GM12865 (cell line): Measurements from ENCODE around the gene SLC17A1.

Experiments
- DNase-seq: peaks from one replicate; pipeline ENCODE4 v3.0.0; 2010; ENCODE audit warnings: low read depth
- H3K4me3 ChIP-seq: 2 replicates; pipeline ENCODE4 v1.5.1; 2011; ENCODE audit warnings: mild to moderate bottlenecking, low read depth, low read length, control low read depth
- CTCF ChIP-seq: IDR thresholded peaks from 2 replicates; pipeline ENCODE4 v1.5.1; 2011; ENCODE audit warnings: low read length, control low read depth, low read depth, inconsistent platforms; ENCODE audit not compliant: insufficient read depth; ENCODE audit errors: missing control alignments

SLC17A1 gene

DNA sequence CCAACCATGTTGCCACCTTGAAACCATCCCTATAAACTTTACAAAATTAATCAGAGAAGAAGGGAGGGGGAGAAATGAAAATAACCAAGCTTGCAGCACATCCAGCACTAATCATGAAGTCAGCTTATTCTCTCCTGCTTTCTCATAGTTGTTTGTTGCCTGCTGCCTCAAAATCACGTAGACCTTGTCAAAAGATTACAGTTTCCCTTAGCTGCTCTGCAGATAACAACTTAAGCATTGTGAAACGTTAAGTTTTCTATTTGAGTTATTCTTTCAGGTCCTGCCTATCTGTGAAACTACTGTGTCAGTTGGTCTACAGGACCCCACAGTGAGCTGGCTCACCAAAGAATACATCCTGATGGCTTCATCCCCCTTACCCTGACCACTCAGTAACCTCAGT, 44.4 kb downstream of the SLC17A1 start:
- peak; percentile 1 for DNase-seq
- TF ChIP-seq CTCF: no peak

GRCh38 chr6:25781134-25781533, 50.7 kb downstream of the SLC17A1 start:
- TF ChIP-seq CTCF: no peak
- DNase-seq: no peak
- no peak overlapping the region for H3K4me3 ChIP-seq

More for the DNA sequence above, 44.4 kb downstream of the SLC17A1 start:
- H3K4me3 ChIP-seq: no peak overlapping the region

GRCh38 chr6:25777856-25778649, 53.8 kb downstream of the SLC17A1 start:
- H3K4me3 ChIP-seq: no peak overlapping the region
- no peak for DNase-seq
- TF ChIP-seq CTCF: no peak

DNA sequence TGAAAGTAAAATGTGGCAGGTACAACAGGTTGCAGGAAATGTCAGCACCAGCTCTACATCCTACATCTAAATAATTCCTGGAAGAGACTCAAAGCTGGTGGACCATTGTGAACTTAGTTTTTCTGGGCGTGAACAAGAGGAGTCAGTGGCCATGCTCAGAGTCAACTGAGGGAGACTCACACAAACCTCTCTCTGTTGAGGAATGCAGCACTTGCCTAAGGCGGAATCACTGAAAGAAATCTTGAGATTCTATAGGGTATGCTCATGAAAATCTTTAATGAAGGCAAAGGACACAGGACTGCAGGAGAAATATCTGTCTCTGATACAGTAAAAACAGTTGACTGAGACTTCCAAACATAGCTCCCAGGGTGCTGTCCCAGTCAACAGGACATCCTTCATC, 54.8 kb downstream of the SLC17A1 start:
- H3K4me3 ChIP-seq: no peak overlapping the region
- TF ChIP-seq CTCF: no peak
- no peak for DNase-seq

DNA sequence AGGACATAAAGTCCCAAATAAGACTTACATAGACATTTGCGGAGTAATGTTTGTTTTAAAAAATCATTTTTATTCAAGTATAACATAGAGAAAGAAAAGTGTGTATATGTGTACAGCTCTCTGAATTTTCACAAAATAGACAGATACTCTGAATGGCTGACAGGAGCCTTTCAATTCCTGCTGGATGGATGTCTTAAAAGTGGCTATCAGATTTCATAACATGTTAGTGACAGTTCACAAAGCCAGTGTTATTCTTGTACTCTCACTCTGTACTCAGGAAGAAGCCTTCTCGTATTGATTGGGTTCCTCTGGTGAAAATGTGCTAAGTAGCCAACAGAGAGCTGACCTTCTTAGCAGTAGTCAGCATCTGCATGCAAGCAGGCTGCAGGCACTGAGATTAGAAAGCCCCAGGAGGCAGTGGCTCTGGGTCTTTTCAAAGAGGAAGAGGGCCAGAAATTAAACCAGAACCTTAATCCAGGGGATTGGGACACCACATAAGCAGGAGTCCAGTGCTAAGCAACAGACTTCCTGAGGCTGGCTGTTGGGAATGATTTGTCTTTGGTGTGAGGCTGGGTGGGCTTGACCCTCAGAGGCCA, 57.6 kb downstream of the SLC17A1 start:
- TF ChIP-seq CTCF: no peak
- DNase-seq: no peak
- no peak overlapping the region for H3K4me3 ChIP-seq

DNA sequence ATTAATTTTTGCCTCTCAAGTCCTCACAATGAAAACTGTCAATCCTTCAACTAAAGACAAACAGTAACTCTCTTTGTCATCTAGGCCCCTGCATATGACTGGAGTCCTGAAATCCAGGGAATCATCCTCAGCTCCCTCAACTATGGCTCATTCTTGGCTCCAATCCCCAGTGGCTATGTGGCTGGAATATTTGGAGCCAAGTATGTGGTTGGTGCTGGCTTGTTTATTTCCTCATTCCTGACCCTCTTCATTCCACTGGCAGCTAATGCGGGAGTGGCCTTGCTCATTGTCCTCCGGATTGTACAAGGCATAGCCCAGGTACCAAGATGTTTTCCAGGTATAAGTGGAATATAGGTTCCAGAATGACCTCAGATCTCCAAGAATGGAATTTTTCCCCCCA, 61.9 kb downstream of the SLC17A1 start:
- TF ChIP-seq CTCF: no peak
- no peak for DNase-seq
- no peak overlapping the region for H3K4me3 ChIP-seq
